ENCODE measurements around the gene PPP5C.

DNA sequence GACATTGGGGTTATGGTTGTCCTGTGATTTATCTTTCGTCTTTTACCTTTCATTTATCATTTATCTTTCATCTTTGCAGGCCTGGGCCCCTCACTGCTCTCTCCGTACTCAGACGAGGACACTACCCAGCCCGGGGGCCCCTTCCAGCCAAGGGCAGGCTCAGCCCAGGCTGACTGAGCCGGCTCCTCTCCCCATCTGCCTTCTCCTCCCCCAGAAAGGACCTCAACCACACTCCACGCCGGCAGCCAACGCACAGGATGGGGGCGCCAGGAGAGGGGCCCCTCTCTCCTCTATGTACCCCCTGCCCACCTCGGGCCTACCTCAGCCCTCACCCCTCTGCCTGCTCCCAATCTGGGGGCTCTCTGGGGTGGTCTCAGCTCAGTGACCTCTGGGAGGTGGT, 7.4 kb upstream of the PPP5C start:
- TF ChIP-seq, protein P1, sequence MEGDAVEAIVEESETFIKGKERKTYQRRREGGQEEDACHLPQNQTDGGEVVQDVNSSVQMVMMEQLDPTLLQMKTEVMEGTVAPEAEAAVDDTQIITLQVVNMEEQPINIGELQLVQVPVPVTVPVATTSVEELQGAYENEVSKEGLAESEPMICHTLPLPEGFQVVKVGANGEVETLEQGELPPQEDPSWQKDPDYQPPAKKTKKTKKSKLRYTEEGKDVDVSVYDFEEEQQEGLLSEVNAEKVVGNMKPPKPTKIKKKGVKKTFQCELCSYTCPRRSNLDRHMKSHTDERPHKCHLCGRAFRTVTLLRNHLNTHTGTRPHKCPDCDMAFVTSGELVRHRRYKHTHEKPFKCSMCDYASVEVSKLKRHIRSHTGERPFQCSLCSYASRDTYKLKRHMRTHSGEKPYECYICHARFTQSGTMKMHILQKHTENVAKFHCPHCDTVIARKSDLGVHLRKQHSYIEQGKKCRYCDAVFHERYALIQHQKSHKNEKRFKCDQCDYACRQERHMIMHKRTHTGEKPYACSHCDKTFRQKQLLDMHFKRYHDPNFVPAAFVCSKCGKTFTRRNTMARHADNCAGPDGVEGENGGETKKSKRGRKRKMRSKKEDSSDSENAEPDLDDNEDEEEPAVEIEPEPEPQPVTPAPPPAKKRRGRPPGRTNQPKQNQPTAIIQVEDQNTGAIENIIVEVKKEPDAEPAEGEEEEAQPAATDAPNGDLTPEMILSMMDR (IDR thresholded peaks at IDR 0.05; ENCODE audit: borderline replicate concordance, extremely low read depth, low read length, poor library complexity, severe bottlenecking): no peak
- no peak for TF ChIP-seq EZH2 (IDR thresholded peaks at IDR 0.05; ENCODE audit: borderline replicate concordance, low read depth, low read length, severe bottlenecking)
